HT1080 (cell line): ENCODE data around the gene LRPAP1. TPM values are rescaled to one million over a fixed set of nuclear protein-coding genes. Genes with fewer than 3 reads are reported as not detected.
"Not testable (repeated sequence)": the region's sequence is repeated elsewhere in the genome, so short reads cannot be mapped to it uniquely, and the experiment has no call there.

ENCODE experiments used
- DNase-seq: peaks from one replicate; pipeline ENCODE4 v3.0.0-alpha.2; 2015; ENCODE audit warnings: low read depth
- total RNA-seq: library from RNA; depleted of rRNA; stranded (reverse); fragments of >200 nt; shearing (Covaris generic); gene quantifications from 2 replicates; pipeline ENCODE4 v1.2.3, GENCODE V29; 2014

LRPAP1 gene
- total RNA-seq, 1 experiment from 2014 or later: 256 TPM

GRCh38 chr4:3562127-3562526 lies 29.9 kb upstream of the LRPAP1 start:
- DNase-seq: not testable (repeated sequence)

- not testable (repeated sequence) for DNase-seq
Observed at GRCh38 chr4:3560465-3560864, 28.2 kb upstream of the LRPAP1 start.

GRCh38 chr4:3559381-3560290 lies 27.4 kb upstream of the LRPAP1 start:
- DNase-seq: not testable (repeated sequence)

GRCh38 chr4:3558514-3558836 lies 26.3 kb upstream of the LRPAP1 start:
- not testable (repeated sequence) for DNase-seq

- DNase-seq: not testable (repeated sequence)
Observed at GRCh38 chr4:3557676-3558513, 25.7 kb upstream of the LRPAP1 start.

- not testable (repeated sequence) for DNase-seq
Observed at GRCh38 chr4:3557088-3557492, 24.9 kb upstream of the LRPAP1 start.

GRCh38 chr4:3556244-3556867 lies 24.1 kb upstream of the LRPAP1 start:
- not testable (repeated sequence) for DNase-seq

- DNase-seq: not testable (repeated sequence)
Observed at GRCh38 chr4:3555459-3556070, 23.3 kb upstream of the LRPAP1 start.

- DNase-seq: not testable (repeated sequence)
Observed at GRCh38 chr4:3551366-3551765, 19.1 kb upstream of the LRPAP1 start.

- not testable (repeated sequence) for DNase-seq
Observed at GRCh38 chr4:3550792-3551325, 18.6 kb upstream of the LRPAP1 start.

- DNase-seq: not testable (repeated sequence)
Observed at GRCh38 chr4:3550041-3550440, 17.8 kb upstream of the LRPAP1 start.

- DNase-seq: not testable (repeated sequence)
Observed at GRCh38 chr4:3549694-3550001, 17.4 kb upstream of the LRPAP1 start.

- not testable (repeated sequence) for DNase-seq
Observed at GRCh38 chr4:3548991-3549693, 16.9 kb upstream of the LRPAP1 start.

- DNase-seq: not testable (repeated sequence)
Observed at GRCh38 chr4:3546721-3547120, 14.5 kb upstream of the LRPAP1 start.

GRCh38 chr4:3545351-3545750 lies 13.1 kb upstream of the LRPAP1 start:
- not testable (repeated sequence) for DNase-seq

- not testable (repeated sequence) for DNase-seq
Observed at GRCh38 chr4:3544259-3545025, 12.2 kb upstream of the LRPAP1 start.

GRCh38 chr4:3543415-3543814 lies 11.2 kb upstream of the LRPAP1 start:
- DNase-seq: not testable (repeated sequence)

- not testable (repeated sequence) for DNase-seq
Observed at GRCh38 chr4:3538906-3539305, 6.7 kb upstream of the LRPAP1 start.

GRCh38 chr4:3535812-3536211 lies 3.6 kb upstream of the LRPAP1 start:
- not testable (repeated sequence) for DNase-seq

GRCh38 chr4:3533423-3533820 lies 1.2 kb upstream of the LRPAP1 start:
- no peak for DNase-seq
